ENCODE results near the gene CA4. TPM values are rescaled to one million over a fixed set of nuclear protein-coding genes. Genes with fewer than 3 reads are reported as not detected.

Gene CA4
- total and polyA plus RNA-seq, 10 of the 15 experiments (the other 5 are each of a cell fraction or from before 2014, with no cell fraction given): 0.13 to 0.31 TPM; not detected in 8

- ChIA-PET POLR2A (no interaction called here), CTCF (interaction anchor here (1.2 kb wide), 1 partner anchor 14 kb away, joined by 7 read pairs; no protein-coding TSS in a partner anchor), RAD21 (ENCODE audit: unreplicated experiment) (no interaction called here), SMC1A (ENCODE audit: uncharacterized antibody, unreplicated experiment) (no interaction called here)
- Histone ChIP-seq H3K27me3 (replicated peaks in 1 of 2; ENCODE audit: control insufficient read depth in 2 of 2, insufficient read depth in 2 of 2, low read length in 1 of 2) (no peaks in the 10 kb centered on the region), H3K4me1 (ENCODE audit: control insufficient read depth, insufficient read depth, low read length) (no peaks in the 10 kb centered on the region), H3K4me3 (no peak overlapping the region), H3K36me3 (ENCODE audit: control insufficient read depth in 2 of 2, insufficient read depth in 2 of 2, low read length in 1 of 2) (no peaks in the 10 kb centered on the region), H3K9ac (ENCODE audit: control insufficient read depth, insufficient read depth, low read length) (no peak overlapping the region), H3K4me2 (ENCODE audit: control insufficient read depth, insufficient read depth) (no peak overlapping the region), H3K79me2 (ENCODE audit: control insufficient read depth, insufficient read depth, low read length) (no peaks in the 10 kb centered on the region), H4K20me1 (ENCODE audit: control insufficient read depth, insufficient read depth) (no peaks in the 10 kb centered on the region), H3K27ac (ENCODE audit: control insufficient read depth, insufficient read depth) (no peak overlapping the region), H2AFZ (ENCODE audit: control insufficient read depth, low read depth, low read length) (no peak overlapping the region), H3K9me3 (replicated peaks; ENCODE audit: control insufficient read depth, insufficient read depth, low read length) (no peaks in the 10 kb centered on the region)
- intact Hi-C loops (cut with micrococcal nuclease; ENCODE audit: unreplicated experiment) (no loop called here), in situ Hi-C loops (cut with MboI) (loop anchor here (25.0 kb wide), 1 partner anchor 509 kb away; no protein-coding TSS in a partner anchor)
- ATAC-seq (no peak), DNase-seq (ENCODE audit: low read depth, low spot score) (no peak), FAIRE-seq (no peak)
- WGBS (ENCODE audit: insufficient coverage, insufficient replicate concordance, low lambda C conversion rate, missing lambda C conversion rate): 60% methylated on average over 8 of the region's 8 CpGs
- TF ChIP-seq SREBF1 (IDR thresholded peaks at IDR 0.05; ENCODE audit: low read length) (no peak), IRF4 (IDR thresholded peaks at IDR 0.05; ENCODE audit: low read depth, low read length) (no peak), MEF2A (IDR thresholded peaks at IDR 0.05; ENCODE audit: insufficient read depth, low read depth, low read length) (no peak)
- no TSS peak for BruUV-seq (replicated peaks)
Measured at GRCh38 chr17:60128171-60128859, 21.5 kb upstream of the CA4 start.

GRCh38 chr17:60129164-60129563 lies 20.6 kb upstream of the CA4 start:
- 75% methylated on average over 4 of the region's 4 CpGs for WGBS (ENCODE audit: insufficient coverage, insufficient replicate concordance, low lambda C conversion rate, missing lambda C conversion rate)
- H3K4me2 ChIP-seq (ENCODE audit: control insufficient read depth, insufficient read depth): no peak overlapping the region
- H4K20me1 ChIP-seq (ENCODE audit: control insufficient read depth, insufficient read depth): no peaks in the 10 kb centered on the region
- ChIA-PET RAD21 (ENCODE audit: unreplicated experiment) (no interaction called here), POLR2A (no interaction called here), CTCF (interaction anchor here (0.8 kb wide), 1 partner anchor 13 kb away, joined by 3 read pairs; no protein-coding TSS in a partner anchor), SMC1A (ENCODE audit: uncharacterized antibody, unreplicated experiment) (no interaction called here)
- H2AFZ ChIP-seq (ENCODE audit: control insufficient read depth, low read depth, low read length): no peak overlapping the region
- H3K79me2 ChIP-seq (ENCODE audit: control insufficient read depth, insufficient read depth, low read length): no peaks in the 10 kb centered on the region
- intact Hi-C loops (cut with micrococcal nuclease; ENCODE audit: unreplicated experiment): no loop called here
- peaks cover 0 to 2% of the 10 kb centered on the region in 2 experiments; a peak in 1 of 4 replicates for H3K27me3 ChIP-seq (replicated peaks in 1 of 2; ENCODE audit: control insufficient read depth in 2 of 2, insufficient read depth in 2 of 2, low read length in 1 of 2)
- in situ Hi-C loops (cut with MboI): loop anchor here (25.0 kb wide), 1 partner anchor 508 kb away; no protein-coding TSS in a partner anchor
- no peaks in the 10 kb centered on the region for H3K4me1 ChIP-seq (ENCODE audit: control insufficient read depth, insufficient read depth, low read length)
- no peak for FAIRE-seq
- no peak overlapping the region for H3K9ac ChIP-seq (ENCODE audit: control insufficient read depth, insufficient read depth, low read length)
- DNase-seq (ENCODE audit: low read depth, low spot score): no peak
- no peak overlapping the region for H3K4me3 ChIP-seq
- BruUV-seq (replicated peaks): no TSS peak
- no peak for ATAC-seq
- TF ChIP-seq ZNF24 (IDR thresholded peaks at IDR 0.05) (no peak), DPF2 (IDR thresholded peaks at IDR 0.05) (no peak), KDM1A (IDR thresholded peaks at IDR 0.05; ENCODE audit: borderline replicate concordance) (no peak), RUNX3 (IDR thresholded peaks at IDR 0.05; ENCODE audit: low read length) (no peak), NFYA (IDR thresholded peaks at IDR 0.05; ENCODE audit: borderline replicate concordance, low read depth, low read length) (no peak), NR2C1 (IDR thresholded peaks at IDR 0.05) (no peak), MXI1 (IDR thresholded peaks at IDR 0.05; ENCODE audit: low read depth, low read length) (no peak), EZH2 (IDR thresholded peaks at IDR 0.05; ENCODE audit: borderline replicate concordance, control insufficient read depth, low read depth, low read length) (no peak), ZBED1 (IDR thresholded peaks at IDR 0.05; ENCODE audit: borderline replicate concordance) (no peak), TCF3 (IDR thresholded peaks at IDR 0.05; ENCODE audit: borderline replicate concordance, insufficient read depth, low read depth, low read length) (no peak), ZZZ3 (IDR thresholded peaks at IDR 0.05; ENCODE audit: control insufficient read depth, insufficient read length, low read depth) (no peak), NBN (IDR thresholded peaks at IDR 0.05) (no peak)
- no peaks in the 10 kb centered on the region for H3K9me3 ChIP-seq (replicated peaks; ENCODE audit: control insufficient read depth, insufficient read depth, low read length)
- no peak overlapping the region for H3K27ac ChIP-seq (ENCODE audit: control insufficient read depth, insufficient read depth)
- no peaks in the 10 kb centered on the region for H3K36me3 ChIP-seq (ENCODE audit: control insufficient read depth in 2 of 2, insufficient read depth in 2 of 2, low read length in 1 of 2)
